ENCODE results near the gene ZNF778.

- TF ChIP-seq CTCF (conservative IDR thresholded peaks at IDR 0.05 in 1 of 2, IDR thresholded peaks at IDR 0.05 in 1 of 2; ENCODE audit: low read depth in 1 of 2, low read length in 2 of 2) (no peak), EZH2 (IDR thresholded peaks at IDR 0.05; ENCODE audit: low read length, missing control alignments) (no peak)
Observed at GRCh38 chr16:89178453-89179147, 38.9 kb upstream of the ZNF778 start.
